LNCaP clone FGC (cell line): ENCODE data around the gene SLC43A2.

Experiments
- DNase-seq: peaks from one replicate; pipeline ENCODE4 v3.0.0-alpha.2; 2011; ENCODE audit warnings: low read depth
- H3K4me3 ChIP-seq: 2 replicates; pipeline ENCODE4 v1.5.1; 2011; ENCODE audit warnings: mild to moderate bottlenecking, low read depth, low read length, control low read depth
- CTCF ChIP-seq: IDR thresholded peaks from 2 replicates; pipeline ENCODE4 v1.5.1; 2012; ENCODE audit warnings: mild to moderate bottlenecking; ENCODE audit not compliant: control insufficient read depth, insufficient read depth; ENCODE audit errors: extremely low read depth

The SLC43A2 gene

DNA sequence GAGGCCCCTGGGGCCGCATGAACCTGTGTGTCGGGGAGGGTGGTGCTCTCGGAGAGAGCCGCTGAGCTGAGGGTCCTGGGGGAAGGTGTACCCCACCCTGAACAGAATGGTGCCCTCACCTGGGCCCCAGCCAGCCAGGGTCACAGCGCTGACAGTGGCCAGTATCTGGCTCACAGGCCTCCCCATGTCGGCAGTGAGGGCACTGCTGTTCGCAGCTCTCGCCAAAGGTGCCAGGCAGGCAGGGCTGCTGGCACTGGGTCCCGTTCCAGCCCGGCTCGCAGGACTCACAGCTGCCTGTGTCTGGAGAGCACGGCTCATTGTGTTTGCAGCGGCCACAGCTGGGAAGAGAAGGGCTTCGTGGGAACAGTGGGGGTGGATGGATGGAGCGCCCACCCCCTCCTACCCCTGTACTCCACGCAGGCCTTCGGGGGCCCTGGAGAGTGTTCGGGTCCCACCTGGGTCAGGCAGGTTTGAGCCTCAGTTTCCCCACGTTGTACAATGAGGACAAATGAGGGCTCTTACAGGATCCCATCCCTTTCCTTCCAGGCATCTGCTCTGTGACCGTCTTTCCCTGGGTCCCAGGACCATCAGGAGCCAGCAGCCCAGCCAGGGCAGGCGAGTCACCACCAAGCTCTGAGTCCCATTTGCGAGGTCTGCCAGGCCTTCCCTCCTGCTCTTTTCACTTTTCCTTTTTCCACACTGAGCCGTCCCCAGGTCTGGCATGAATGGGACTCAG lies 11.9 kb upstream of the SLC43A2 start:
- no peak for TF ChIP-seq CTCF
- no peak for DNase-seq
- H3K4me3 ChIP-seq = no peak overlapping the region

DNA sequence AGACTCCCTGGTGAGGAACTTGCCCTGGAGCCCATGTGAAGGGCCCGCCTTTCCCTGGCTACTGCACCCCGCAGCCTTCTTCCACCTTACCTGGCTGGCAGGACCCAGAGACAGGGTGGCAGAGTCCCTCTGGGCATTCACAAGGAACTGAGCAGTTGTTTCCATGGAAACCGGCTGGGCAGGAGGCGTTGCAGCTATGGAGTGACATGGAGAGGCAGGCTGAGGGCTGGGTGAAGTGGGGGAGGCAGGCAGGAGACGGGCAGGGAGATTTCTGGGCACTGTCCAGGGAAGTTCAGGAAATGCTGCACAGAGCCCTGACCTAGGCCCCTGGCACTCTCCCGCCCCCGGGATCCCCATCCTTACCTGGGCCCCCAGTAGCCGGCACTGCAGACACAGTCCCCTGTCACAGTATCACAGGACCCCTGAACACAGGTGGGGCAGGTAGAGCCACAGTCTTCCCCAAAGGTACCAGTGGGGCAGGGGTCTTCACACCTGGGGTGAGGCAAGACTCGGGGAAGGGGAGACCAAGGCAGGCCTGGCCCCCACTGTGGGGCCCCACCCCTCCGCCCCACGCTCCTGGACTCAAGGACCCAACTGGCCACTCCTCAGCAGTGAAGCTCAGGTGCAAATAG lies 11.0 kb upstream of the SLC43A2 start:
- TF ChIP-seq CTCF = no peak
- no peak overlapping the region for H3K4me3 ChIP-seq
- DNase-seq = no peak

GRCh38 chr17:1638624-1639300 lies 10.1 kb upstream of the SLC43A2 start:
- no peak for DNase-seq
- H3K4me3 ChIP-seq = no peak overlapping the region
- TF ChIP-seq CTCF = no peak

- DNase-seq = no peak
- no peak overlapping the region for H3K4me3 ChIP-seq
- no peak for TF ChIP-seq CTCF
These were observed 9.5 kb upstream of the SLC43A2 start for GRCh38 chr17:1638171-1638590.

DNA sequence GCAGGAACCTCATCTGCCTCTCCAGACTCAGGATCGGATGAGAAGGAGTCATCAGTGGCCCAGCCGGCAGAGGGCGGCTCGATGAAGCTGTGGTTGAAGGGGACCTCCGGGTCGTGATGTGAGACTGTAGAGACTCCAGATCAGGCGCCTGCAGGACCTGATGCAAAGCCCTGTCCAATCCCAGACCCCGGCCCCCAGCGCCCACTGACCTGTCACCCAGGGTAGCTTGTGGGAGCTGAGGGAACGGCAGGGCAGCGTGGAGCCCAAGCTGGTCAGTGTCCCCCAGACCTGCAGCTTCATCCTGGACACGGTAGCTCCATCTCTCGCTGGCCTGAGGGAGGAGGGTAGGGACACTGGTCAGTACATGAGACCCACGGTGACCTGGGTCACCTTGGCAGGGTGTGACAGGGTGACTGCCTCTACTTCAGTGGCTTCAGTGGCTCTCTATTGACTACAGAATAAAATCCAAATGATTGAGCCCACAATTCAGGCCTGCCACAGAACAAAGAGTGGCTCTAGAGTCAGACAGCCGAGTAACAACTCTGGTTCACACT lies 8.2 kb upstream of the SLC43A2 start:
- DNase-seq = no peak
- H3K4me3 ChIP-seq = no peak overlapping the region
- TF ChIP-seq CTCF = no peak

DNA sequence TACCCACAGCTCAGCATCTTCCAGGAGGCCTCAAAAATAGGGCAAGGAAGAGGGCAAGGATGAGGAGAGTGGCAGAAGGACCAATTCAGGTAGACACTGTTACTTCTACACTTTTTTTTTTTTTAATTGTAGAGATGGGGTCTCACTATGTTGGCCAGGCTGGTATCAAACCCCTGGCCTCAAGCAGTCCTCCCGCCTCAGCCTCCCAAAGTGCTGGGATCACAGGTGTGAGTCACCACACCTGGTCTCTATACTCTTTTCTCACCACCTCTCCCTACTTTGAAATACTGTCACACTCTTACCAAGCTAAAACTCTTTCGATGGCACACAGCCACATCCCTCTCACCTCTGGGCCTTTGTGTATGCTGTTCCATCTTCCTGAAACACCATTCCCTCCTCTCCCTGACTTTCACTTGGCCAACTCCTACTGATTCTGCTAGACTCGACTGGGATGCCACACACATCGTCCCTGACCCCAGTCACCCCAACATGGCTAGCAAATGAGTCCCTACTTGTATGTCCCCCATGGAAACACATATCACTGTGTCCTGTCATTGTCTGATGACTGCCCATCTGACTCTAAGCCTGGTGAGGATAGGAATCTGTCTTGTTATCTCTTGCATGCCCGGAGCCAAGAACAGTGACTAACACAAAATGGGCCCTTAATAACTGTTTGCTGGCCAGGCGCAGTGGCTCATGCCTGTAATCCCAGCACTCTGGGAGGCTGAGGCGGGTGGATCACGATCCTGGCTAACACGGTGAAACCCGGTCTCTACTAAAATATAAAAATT lies 7.2 kb upstream of the SLC43A2 start:
- no peak for DNase-seq
- no peak for TF ChIP-seq CTCF
- no peak overlapping the region for H3K4me3 ChIP-seq
